Endothelial cell of umbilical vein (primary cell): Measurements from ENCODE around the gene MAFB.

Experiments
- CTCF ChIP-seq, 2 donors: IDR thresholded peaks; 1 replicate in 1 of 2; 2 replicates in 1 of 2; pipeline ENCODE4 v1.5.1; 2011; ENCODE audit warnings: low read length in 2 of 2, mild to moderate bottlenecking in 2 of 2, moderate library complexity in 2 of 2, control low read depth in 1 of 2, inconsistent platforms in 1 of 2, low read depth in 1 of 2; ENCODE audit not compliant: insufficient read depth in 1 of 2; ENCODE audit errors: extremely low read depth in 1 of 2
- EZH2 ChIP-seq: IDR thresholded peaks from 2 replicates; pipeline ENCODE4 v1.6.1; 2012; ENCODE audit warnings: borderline replicate concordance, low read depth, mild to moderate bottlenecking, moderate library complexity, low read length, inconsistent platforms; ENCODE audit not compliant: severe bottlenecking
- POLR2A ChIP-seq: IDR thresholded peaks from 2 replicates; pipeline ENCODE4 v1.6.1; 2012; ENCODE audit warnings: low read depth, mild to moderate bottlenecking, control low read depth, low read length
- POLR2AphosphoS5 ChIP-seq: IDR thresholded peaks from 2 replicates; pipeline ENCODE4 v1.6.1; 2012; ENCODE audit warnings: low read depth, mild to moderate bottlenecking, control low read depth, low read length, moderate library complexity; ENCODE audit not compliant: insufficient read depth

- TF ChIP-seq EZH2 (no peak), CTCF (IDR thresholded peaks at IDR 0.05; ENCODE audit: extremely low read depth in 1 of 2, insufficient read depth in 1 of 2, low read depth in 1 of 2, low read length in 2 of 2) (no peak), POLR2AphosphoS5 (no peak), POLR2A (no peak)
These were observed 19.3 kb downstream of the MAFB start for GRCh38 chr20:40669692-40670091.
